GM19238 (cell line): ENCODE measurements around the gene PHF12.
"Not testable (repeated sequence)": the region's sequence is repeated elsewhere in the genome, so short reads cannot be mapped to it uniquely, and the experiment has no call there.

Experiments used
- DNase-seq: peaks from one replicate; pipeline ENCODE4 v3.0.0; 2011; ENCODE audit warnings: low spot score; ENCODE audit not compliant: insufficient read length

The PHF12 gene

GRCh38 chr17:28935744-28936460 is 15.4 kb downstream of the PHF12 start:
- DNase-seq, result no peak

GRCh38 chr17:28934508-28934907 is 16.8 kb downstream of the PHF12 start:
- DNase-seq, result not testable (repeated sequence)

GRCh38 chr17:28929787-28930186 is 21.5 kb downstream of the PHF12 start:
- DNase-seq, result no peak

GRCh38 chr17:28928061-28928460 is 23.3 kb downstream of the PHF12 start:
- DNase-seq, result no peak

GRCh38 chr17:28926786-28927185 is 24.5 kb downstream of the PHF12 start:
- no peak for DNase-seq

- DNase-seq, result no peak
Measured at GRCh38 chr17:28926366-28926765, 25.0 kb downstream of the PHF12 start.

GRCh38 chr17:28925912-28926365 is 25.4 kb downstream of the PHF12 start:
- DNase-seq, result no peak

- DNase-seq, result no peak
Measured at GRCh38 chr17:28920201-28920600, 31.1 kb downstream of the PHF12 start.

- DNase-seq, result no peak
Measured at GRCh38 chr17:28918295-28918694, 33.0 kb downstream of the PHF12 start.

- no peak for DNase-seq
Measured at GRCh38 chr17:28917465-28917864, 33.9 kb downstream of the PHF12 start.

- DNase-seq, result no peak
Measured at GRCh38 chr17:28917029-28917428, 34.3 kb downstream of the PHF12 start.

GRCh38 chr17:28916302-28916934 is 34.9 kb downstream of the PHF12 start:
- no peak for DNase-seq

GRCh38 chr17:28912938-28913333 is 38.4 kb downstream of the PHF12 start:
- no peak for DNase-seq

GRCh38 chr17:28912281-28912937 is 38.9 kb downstream of the PHF12 start:
- DNase-seq, result no peak

GRCh38 chr17:28911411-28912045 is 39.8 kb downstream of the PHF12 start:
- no peak for DNase-seq

GRCh38 chr17:28910534-28910933 is 40.8 kb downstream of the PHF12 start:
- no peak for DNase-seq

- DNase-seq, result no peak
Measured at GRCh38 chr17:28908640-28909167, 42.6 kb downstream of the PHF12 start.

GRCh38 chr17:28907709-28908475 is 43.4 kb downstream of the PHF12 start:
- DNase-seq, result no peak

- no peak for DNase-seq
Measured at GRCh38 chr17:28906706-28907438, 44.4 kb downstream of the PHF12 start.

GRCh38 chr17:28906276-28906675 is 45.0 kb downstream of the PHF12 start:
- no peak for DNase-seq
